GM10248 (cell line): ENCODE data around the gene PSMA2.

Experiments
- CTCF ChIA-PET: fragments of 300-600 bp; sonication (Branson Sonifier 250); formaldehyde crosslinking; extraction: SDS; loops from one replicate; lab custom pipeline; 2021; ENCODE audit warnings: antibody characterized with exemption; lab: Yijun Ruan, JAX
- POLR2A ChIA-PET: fragments of 350-650 bp; sonication (Branson Sonifier 250); formaldehyde crosslinking; extraction: SDS; loops from one replicate; lab custom pipeline; 2020; ENCODE audit warnings: antibody characterized with exemption; lab: Yijun Ruan, JAX
- DNase-seq: peaks from one replicate; pipeline ENCODE4 v3.0.0; 2012; ENCODE audit errors: extremely low spot score
- TF ChIP-seq, protein P1 (sequence below): IDR thresholded peaks from 2 replicates; pipeline ENCODE4 v1.5.1; 2012; ENCODE audit warnings: mild to moderate bottlenecking, low read depth; ENCODE audit errors: extremely low read depth, missing control alignments, control extremely low read depth

PSMA2 gene

DNA sequence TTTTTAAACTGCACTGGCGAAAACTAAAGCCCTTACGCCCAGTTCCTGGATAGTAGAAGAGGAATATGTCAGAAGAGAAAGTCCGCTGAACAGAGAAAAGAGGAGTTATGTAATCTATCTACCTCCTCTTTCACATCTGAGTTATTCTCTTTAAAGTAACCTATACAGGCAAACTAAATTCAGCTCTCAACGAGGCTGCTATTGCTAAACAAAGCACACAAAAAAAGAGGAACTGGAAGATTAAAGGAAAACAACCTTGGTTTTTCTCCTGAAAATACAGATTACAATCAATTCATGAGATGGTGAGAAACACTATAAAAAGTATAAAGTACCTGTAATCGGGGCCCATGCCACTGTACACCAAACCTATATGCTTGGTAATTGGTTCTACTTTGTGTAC lies 5.8 kb downstream of the PSMA2 start:
- TF ChIP-seq, protein P1, sequence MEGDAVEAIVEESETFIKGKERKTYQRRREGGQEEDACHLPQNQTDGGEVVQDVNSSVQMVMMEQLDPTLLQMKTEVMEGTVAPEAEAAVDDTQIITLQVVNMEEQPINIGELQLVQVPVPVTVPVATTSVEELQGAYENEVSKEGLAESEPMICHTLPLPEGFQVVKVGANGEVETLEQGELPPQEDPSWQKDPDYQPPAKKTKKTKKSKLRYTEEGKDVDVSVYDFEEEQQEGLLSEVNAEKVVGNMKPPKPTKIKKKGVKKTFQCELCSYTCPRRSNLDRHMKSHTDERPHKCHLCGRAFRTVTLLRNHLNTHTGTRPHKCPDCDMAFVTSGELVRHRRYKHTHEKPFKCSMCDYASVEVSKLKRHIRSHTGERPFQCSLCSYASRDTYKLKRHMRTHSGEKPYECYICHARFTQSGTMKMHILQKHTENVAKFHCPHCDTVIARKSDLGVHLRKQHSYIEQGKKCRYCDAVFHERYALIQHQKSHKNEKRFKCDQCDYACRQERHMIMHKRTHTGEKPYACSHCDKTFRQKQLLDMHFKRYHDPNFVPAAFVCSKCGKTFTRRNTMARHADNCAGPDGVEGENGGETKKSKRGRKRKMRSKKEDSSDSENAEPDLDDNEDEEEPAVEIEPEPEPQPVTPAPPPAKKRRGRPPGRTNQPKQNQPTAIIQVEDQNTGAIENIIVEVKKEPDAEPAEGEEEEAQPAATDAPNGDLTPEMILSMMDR: no peak
- POLR2A ChIA-PET: no interaction called here
- no peak for DNase-seq
- CTCF ChIA-PET: interaction anchor here (0.7 to 10.1 kb wide), 4 partner anchors 9 to 985 kb away, joined by 3 to 111 read pairs (median 5); no protein-coding TSS in a partner anchor

GRCh38 chr7:42925630-42926029 lies 6.3 kb downstream of the PSMA2 start:
- TF ChIP-seq, protein P1: no peak
- no peak for DNase-seq
- POLR2A ChIA-PET: no interaction called here
- CTCF ChIA-PET: interaction anchor here (1.2 to 10.1 kb wide), 3 partner anchors 10 to 985 kb away, joined by 3 to 111 read pairs (median 6); no protein-coding TSS in a partner anchor

DNA sequence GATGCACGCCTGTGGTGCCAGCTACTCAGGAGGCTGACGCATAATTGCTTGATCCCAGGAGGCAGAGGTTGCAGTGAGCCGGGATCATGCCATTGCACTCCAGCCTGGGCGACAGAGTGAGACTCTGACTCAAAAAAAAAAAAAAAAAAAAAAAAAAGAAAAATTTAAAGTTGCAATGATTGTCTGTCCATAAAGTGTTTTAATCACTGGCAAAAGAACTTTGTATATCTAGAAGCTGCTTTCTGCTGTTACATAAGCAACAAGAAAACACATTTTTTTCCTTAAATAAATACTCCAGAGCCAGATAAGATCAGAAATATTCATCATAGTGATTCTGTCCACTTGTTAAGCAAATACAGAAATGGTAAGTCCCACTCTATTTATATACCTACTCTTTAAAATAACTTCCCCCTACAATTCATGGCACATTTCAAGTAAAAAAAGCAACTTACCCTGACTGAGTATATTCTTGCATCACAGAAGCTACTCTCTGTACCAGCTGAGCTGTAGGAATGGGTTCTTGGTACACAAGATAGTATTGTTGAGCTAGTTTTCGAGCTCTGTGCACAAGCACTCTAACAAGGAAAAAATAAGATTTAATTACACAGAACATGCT lies 7.6 kb downstream of the PSMA2 start:
- TF ChIP-seq, protein P1: no peak
- no peak for DNase-seq
- CTCF ChIA-PET: interaction anchor here (1.3 to 10.1 kb wide), 4 partner anchors 8 to 16 kb away, joined by 3 to 111 read pairs (median 6); partner anchors contain the start of genes C7orf25, MRPL32 and PSMA2
- POLR2A ChIA-PET: no interaction called here

DNA sequence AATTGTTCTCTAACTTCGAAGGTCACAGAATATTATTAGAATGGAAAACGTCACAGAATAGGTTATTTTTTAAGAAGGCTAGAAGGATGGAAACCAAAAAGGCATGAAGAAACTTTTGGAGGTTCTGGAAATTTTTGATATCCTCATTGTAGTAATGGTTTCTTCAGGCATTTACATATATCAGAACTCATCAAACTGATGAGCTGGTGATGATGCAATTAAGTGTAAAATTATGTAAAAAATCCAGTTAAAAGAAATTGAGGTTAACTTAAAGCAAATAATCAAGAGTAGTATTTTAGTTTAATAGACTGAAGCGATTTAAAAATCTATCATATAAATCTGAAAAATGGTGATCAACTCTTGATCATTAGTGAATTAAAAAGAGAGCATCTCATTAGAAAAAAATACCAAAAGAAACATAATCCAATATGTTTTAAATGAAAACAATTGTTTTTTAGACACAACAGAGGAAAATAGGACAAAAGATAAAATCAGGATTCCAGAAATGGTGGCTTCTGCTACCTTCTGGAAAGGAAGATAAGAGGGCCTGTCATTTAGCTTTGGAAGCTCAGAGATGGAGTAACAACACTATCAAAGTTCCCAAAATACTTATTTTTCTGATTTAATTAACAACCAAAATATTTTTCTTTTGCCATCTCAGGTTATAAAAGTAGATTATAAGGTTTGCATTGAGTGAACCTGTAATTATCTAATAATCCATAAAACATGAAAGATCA lies 9.8 kb downstream of the PSMA2 start:
- CTCF ChIA-PET: interaction anchor here (0.7 to 2.7 kb wide), 3 partner anchors 13 to 889 kb away, joined by 3 to 6 read pairs (median 6); no protein-coding TSS in a partner anchor
- DNase-seq: no peak
- POLR2A ChIA-PET: no interaction called here
- TF ChIP-seq, protein P1: no peak

GRCh38 chr7:42915356-42915755 lies 16.6 kb downstream of the PSMA2 start:
- ChIA-PET POLR2A (no interaction called here), CTCF (interaction anchor here (1.1 to 5.0 kb wide), 3 partner anchors 15 to 346 kb away, joined by 3 to 33 read pairs (median 3); partner anchors contain the start of genes MRPL32 and PSMA2)
- TF ChIP-seq, protein P1: no peak
- DNase-seq: no peak

- DNase-seq: no peak
- POLR2A ChIA-PET: no interaction called here
- TF ChIP-seq, protein P1: no peak
- CTCF ChIA-PET: interaction anchor here (1.1 to 5.0 kb wide), 5 partner anchors 10 to 347 kb away, joined by 3 to 33 read pairs (median 4); partner anchors contain the start of genes MRPL32 and PSMA2
Observed at GRCh38 chr7:42914421-42915045, 17.4 kb downstream of the PSMA2 start.
